ENCODE data around the gene NUP210.

The NUP210 gene

GRCh38 chr3:13272831-13273603, 147.1 kb downstream of the NUP210 start:
- no peak for DNase-seq

- DNase-seq, result no peak
Observed at GRCh38 chr3:13269711-13270378, 150.3 kb downstream of the NUP210 start.

- DNase-seq, result no peak
Observed at GRCh38 chr3:13268961-13269441, 151.1 kb downstream of the NUP210 start.

- DNase-seq, result no peak
Observed at GRCh38 chr3:13268120-13268519, 152.0 kb downstream of the NUP210 start.

- no peak for DNase-seq
Observed at GRCh38 chr3:13266651-13267362, 153.3 kb downstream of the NUP210 start.

Data from SW 1271 (cell line).